ENCODE measurements around the gene CCDC141. TPM values are rescaled to one million over a fixed set of nuclear protein-coding genes. Genes with fewer than 3 reads are reported as not detected.

CCDC141 gene
- polyA plus RNA-seq, 1 donor from 2014 or later: 0.27 TPM

DNA sequence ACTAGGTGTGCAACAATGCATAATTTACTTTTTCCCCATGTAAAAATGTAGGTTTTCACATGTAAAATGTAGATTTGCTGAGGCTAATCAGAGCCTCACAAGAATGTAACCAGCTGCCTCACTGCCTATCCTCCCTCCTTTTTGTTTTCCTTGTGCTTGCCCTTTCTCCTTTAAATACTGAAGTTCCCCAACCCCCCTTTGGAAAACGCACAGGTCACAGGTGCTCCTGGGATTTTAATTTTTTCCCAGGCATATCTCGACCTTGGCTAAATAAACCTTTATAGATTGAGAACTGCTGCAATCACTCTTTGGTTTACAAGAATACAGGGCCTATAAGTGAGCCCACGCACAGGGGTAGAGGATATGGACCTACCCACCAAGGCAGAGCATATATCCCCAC, 165.5 kb downstream of the CCDC141 start:
- no peaks in the 10 kb centered on the region for H3K9me3 ChIP-seq (ENCODE audit: low read length)
- no peaks in the 10 kb centered on the region for H4K20me1 ChIP-seq (ENCODE audit: insufficient read depth)
- H3K79me2 ChIP-seq (replicated peaks; ENCODE audit: insufficient read depth, low read length): no peaks in the 10 kb centered on the region
- H3K36me3 ChIP-seq (ENCODE audit: insufficient read depth, low read length): no peaks in the 10 kb centered on the region
- no peaks in the 10 kb centered on the region for H3F3A ChIP-seq (ENCODE audit: insufficient read depth, low read length, poor library complexity, severe bottlenecking)
- no peak overlapping the region for H3K27ac ChIP-seq (ENCODE audit: low read length)
- H3K4me3 ChIP-seq (ENCODE audit: low read length): no peak overlapping the region
- H2AFZ ChIP-seq (ENCODE audit: low read depth, low read length): no peak overlapping the region
- no peaks in the 10 kb centered on the region for H3K27me3 ChIP-seq (ENCODE audit: insufficient read depth, low read depth, low read length)
- H3K4me2 ChIP-seq (ENCODE audit: low read length): no peak overlapping the region
- H3K9me2 ChIP-seq (ENCODE audit: insufficient read depth, low read length): no peaks in the 10 kb centered on the region
- TF ChIP-seq MXI1 (conservative IDR thresholded peaks at IDR 0.05; ENCODE audit: poor library complexity, severe bottlenecking): no peak
- no peak for TF ChIP-seq EP300 (conservative IDR thresholded peaks at IDR 0.05; ENCODE audit: poor library complexity, severe bottlenecking)
- TF ChIP-seq RAD21 (conservative IDR thresholded peaks at IDR 0.05): no peak
- TF ChIP-seq, protein P1, sequence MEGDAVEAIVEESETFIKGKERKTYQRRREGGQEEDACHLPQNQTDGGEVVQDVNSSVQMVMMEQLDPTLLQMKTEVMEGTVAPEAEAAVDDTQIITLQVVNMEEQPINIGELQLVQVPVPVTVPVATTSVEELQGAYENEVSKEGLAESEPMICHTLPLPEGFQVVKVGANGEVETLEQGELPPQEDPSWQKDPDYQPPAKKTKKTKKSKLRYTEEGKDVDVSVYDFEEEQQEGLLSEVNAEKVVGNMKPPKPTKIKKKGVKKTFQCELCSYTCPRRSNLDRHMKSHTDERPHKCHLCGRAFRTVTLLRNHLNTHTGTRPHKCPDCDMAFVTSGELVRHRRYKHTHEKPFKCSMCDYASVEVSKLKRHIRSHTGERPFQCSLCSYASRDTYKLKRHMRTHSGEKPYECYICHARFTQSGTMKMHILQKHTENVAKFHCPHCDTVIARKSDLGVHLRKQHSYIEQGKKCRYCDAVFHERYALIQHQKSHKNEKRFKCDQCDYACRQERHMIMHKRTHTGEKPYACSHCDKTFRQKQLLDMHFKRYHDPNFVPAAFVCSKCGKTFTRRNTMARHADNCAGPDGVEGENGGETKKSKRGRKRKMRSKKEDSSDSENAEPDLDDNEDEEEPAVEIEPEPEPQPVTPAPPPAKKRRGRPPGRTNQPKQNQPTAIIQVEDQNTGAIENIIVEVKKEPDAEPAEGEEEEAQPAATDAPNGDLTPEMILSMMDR (IDR thresholded peaks at IDR 0.05; ENCODE audit: poor library complexity, severe bottlenecking): no peak
- TF ChIP-seq REST (IDR thresholded peaks at IDR 0.05; ENCODE audit: borderline replicate concordance): no peak
- TF ChIP-seq SMC3 (conservative IDR thresholded peaks at IDR 0.05; ENCODE audit: poor library complexity): no peak
- no peak for TF ChIP-seq POLR2AphosphoS5 (IDR thresholded peaks at IDR 0.05)
- no peak for TF ChIP-seq TAF1 (IDR thresholded peaks at IDR 0.05; ENCODE audit: low read depth)
- no peak for TF ChIP-seq EZH2 (IDR thresholded peaks at IDR 0.05; ENCODE audit: borderline replicate concordance, insufficient read depth, low read length, poor library complexity, severe bottlenecking)
- no peak overlapping the region for H3K9ac ChIP-seq (ENCODE audit: low read length)

- Histone ChIP-seq H3K27me3 (ENCODE audit: insufficient read depth, low read depth, low read length) (no peaks in the 10 kb centered on the region), H3K27ac (ENCODE audit: low read length) (no peak overlapping the region), H3K9me2 (ENCODE audit: insufficient read depth, low read length) (no peaks in the 10 kb centered on the region), H4K20me1 (ENCODE audit: insufficient read depth) (no peaks in the 10 kb centered on the region), H2AFZ (ENCODE audit: low read depth, low read length) (no peak overlapping the region), H3K4me2 (ENCODE audit: low read length) (no peak overlapping the region), H3K9ac (ENCODE audit: low read length) (no peak overlapping the region), H3K9me3 (ENCODE audit: low read length) (no peaks in the 10 kb centered on the region), H3K79me2 (replicated peaks; ENCODE audit: insufficient read depth, low read length) (no peaks in the 10 kb centered on the region), H3K4me3 (ENCODE audit: low read length) (no peak overlapping the region), H3F3A (ENCODE audit: insufficient read depth, low read length, poor library complexity, severe bottlenecking) (no peaks in the 10 kb centered on the region), H3K36me3 (ENCODE audit: insufficient read depth, low read length) (no peaks in the 10 kb centered on the region)
- TF ChIP-seq EZH2 (IDR thresholded peaks at IDR 0.05; ENCODE audit: borderline replicate concordance, insufficient read depth, low read length, poor library complexity, severe bottlenecking) (no peak), TAF1 (IDR thresholded peaks at IDR 0.05; ENCODE audit: low read depth) (no peak), POLR2AphosphoS5 (IDR thresholded peaks at IDR 0.05) (no peak), EP300 (conservative IDR thresholded peaks at IDR 0.05; ENCODE audit: poor library complexity, severe bottlenecking) (no peak), MXI1 (conservative IDR thresholded peaks at IDR 0.05; ENCODE audit: poor library complexity, severe bottlenecking) (no peak), SMC3 (conservative IDR thresholded peaks at IDR 0.05; ENCODE audit: poor library complexity) (no peak), REST (IDR thresholded peaks at IDR 0.05; ENCODE audit: borderline replicate concordance) (no peak), RAD21 (conservative IDR thresholded peaks at IDR 0.05) (no peak)
- TF ChIP-seq, protein P1 (IDR thresholded peaks at IDR 0.05; ENCODE audit: poor library complexity, severe bottlenecking): no peak
Observed at GRCh38 chr2:178882666-178883440, 167.1 kb downstream of the CCDC141 start.

All from neural cell (in vitro differentiated cells).